Testis (tissue), 3 donors: ENCODE results near the gene WRNIP1. TPM values are rescaled to one million over a fixed set of nuclear protein-coding genes. Genes with fewer than 3 reads are reported as not detected.

Experiments used
- DNase-seq: peaks from one replicate; pipeline ENCODE4 v3.0.0-alpha.2; 2019
- H3K27ac ChIP-seq, 2 donors: fragments of 200-600 bp; sonication (generic); one replicate each; pipeline ENCODE4 v1.5.1; 2019
- H3K27me3 ChIP-seq: fragments of 200-600 bp; sonication (generic); one replicate; pipeline ENCODE4 v1.5.1; 2019
- H3K36me3 ChIP-seq: fragments of 200-600 bp; sonication (generic); one replicate; pipeline ENCODE4 v1.5.1; 2017; ENCODE audit warnings: low read depth; ENCODE audit errors: missing control alignments
- H3K4me1 ChIP-seq: fragments of 200-600 bp; sonication (generic); one replicate; pipeline ENCODE4 v1.5.1; 2019
- H3K4me3 ChIP-seq, 2 donors: fragments of 200-600 bp; sonication (generic); one replicate each; pipeline ENCODE4 v1.5.1; 2017 to 2019
- H3K9me3 ChIP-seq: fragments of 200-600 bp; sonication (generic); one replicate; pipeline ENCODE4 v1.5.1; 2017
- POLR2A ChIP-seq: fragments of 450-650 bp; IDR thresholded peaks from one replicate; pipeline ENCODE4 v1.6.1; 2017; ENCODE audit warnings: antibody characterized with exemption, mild to moderate bottlenecking, moderate library complexity
- WGBS, 2 donors: methylation state at CpG; one replicate each; pipeline ENCODE4 v1.1.5; 2018; 5-methylcytosine and 5-hydroxymethylcytosine counted together
- intact Hi-C: fragments of 100-400 bp; cut with DNase I; formaldehyde crosslinking; loops from one replicate; pipeline ENCODE4 v1.15.1; 2023; ENCODE audit warnings: low total_unique reads
- polyA plus RNA-seq: library from polyadenylated mRNA; stranded (reverse); fragments of 350-450 nt; fragmentation: Illumina TruSeq; extraction: RNeasy Lipid Tissue Mini Kit (QIAGEN cat#74804); gene quantifications from one replicate; pipeline ENCODE4 v1.2.3, GENCODE V29; 2014; ENCODE audit warnings: low read depth, low replicate concordance; ENCODE audit not compliant: insufficient read depth
- total RNA-seq, 2 donors: library from RNA; depleted of rRNA; stranded (reverse); fragments of >200 nt; gene quantifications; one replicate each; pipeline ENCODE4 v1.2.3, GENCODE V29; 2016
- TF ChIP-seq, protein P1 (sequence below), 3 experiments: fragments of 450-650 bp in 2 of 3; fragments of 200-600 bp in 1 of 3; sonication (generic) in 1 of 3; IDR thresholded peaks; one replicate each; pipeline ENCODE4 v1.5.1; 2016 to 2019; ENCODE audit warnings: antibody characterized with exemption in 3 of 3, mild to moderate bottlenecking in 2 of 3, moderate library complexity in 1 of 3

The WRNIP1 gene
- total and polyA plus RNA-seq, 3 donors from 2014 or later = 57.7 to 102 (median 95.8) TPM

DNA sequence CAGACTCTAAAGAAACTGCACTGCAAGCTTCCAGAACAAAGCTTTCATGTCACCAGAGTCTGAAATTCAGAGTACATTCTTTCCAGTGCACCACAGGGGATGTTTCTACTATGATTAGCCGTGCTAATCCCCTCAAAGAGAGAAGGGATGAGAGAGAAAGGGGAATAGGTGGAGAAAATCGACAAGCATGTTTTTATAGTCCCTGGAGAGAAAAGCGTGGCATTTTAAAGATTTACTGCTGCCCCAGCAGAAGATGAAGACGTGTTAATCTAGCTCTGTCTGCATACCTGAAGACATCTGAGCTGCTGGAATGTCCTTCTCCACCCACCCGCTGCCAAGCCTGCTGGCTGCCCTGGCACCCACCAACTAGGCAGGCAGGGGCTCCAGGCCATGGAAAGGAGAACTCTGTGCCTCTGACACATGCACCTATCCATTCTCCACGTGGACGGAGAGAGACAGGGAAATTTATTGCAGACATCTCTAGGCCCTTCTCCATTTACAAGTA lies 18.6 kb upstream of the WRNIP1 start:
- Histone ChIP-seq H3K27me3 (no peaks in the 10 kb centered on the region), H3K36me3 (no peaks in the 10 kb centered on the region), H3K9me3 (no peaks in the 10 kb centered on the region), H3K4me1 (peaks cover 12% of the 10 kb centered on the region), H3K27ac (no peak overlapping the region), H3K4me3 (no peak overlapping the region)
- no peak for DNase-seq
- intact Hi-C loops = no loop called here
- TF ChIP-seq POLR2A = no peak
- TF ChIP-seq, protein P1, sequence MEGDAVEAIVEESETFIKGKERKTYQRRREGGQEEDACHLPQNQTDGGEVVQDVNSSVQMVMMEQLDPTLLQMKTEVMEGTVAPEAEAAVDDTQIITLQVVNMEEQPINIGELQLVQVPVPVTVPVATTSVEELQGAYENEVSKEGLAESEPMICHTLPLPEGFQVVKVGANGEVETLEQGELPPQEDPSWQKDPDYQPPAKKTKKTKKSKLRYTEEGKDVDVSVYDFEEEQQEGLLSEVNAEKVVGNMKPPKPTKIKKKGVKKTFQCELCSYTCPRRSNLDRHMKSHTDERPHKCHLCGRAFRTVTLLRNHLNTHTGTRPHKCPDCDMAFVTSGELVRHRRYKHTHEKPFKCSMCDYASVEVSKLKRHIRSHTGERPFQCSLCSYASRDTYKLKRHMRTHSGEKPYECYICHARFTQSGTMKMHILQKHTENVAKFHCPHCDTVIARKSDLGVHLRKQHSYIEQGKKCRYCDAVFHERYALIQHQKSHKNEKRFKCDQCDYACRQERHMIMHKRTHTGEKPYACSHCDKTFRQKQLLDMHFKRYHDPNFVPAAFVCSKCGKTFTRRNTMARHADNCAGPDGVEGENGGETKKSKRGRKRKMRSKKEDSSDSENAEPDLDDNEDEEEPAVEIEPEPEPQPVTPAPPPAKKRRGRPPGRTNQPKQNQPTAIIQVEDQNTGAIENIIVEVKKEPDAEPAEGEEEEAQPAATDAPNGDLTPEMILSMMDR (IDR thresholded peaks at IDR 0.05) = no peak
- WGBS, 2 donors = 68 to 72% methylated on average over 7 of the region's 7 CpGs

DNA sequence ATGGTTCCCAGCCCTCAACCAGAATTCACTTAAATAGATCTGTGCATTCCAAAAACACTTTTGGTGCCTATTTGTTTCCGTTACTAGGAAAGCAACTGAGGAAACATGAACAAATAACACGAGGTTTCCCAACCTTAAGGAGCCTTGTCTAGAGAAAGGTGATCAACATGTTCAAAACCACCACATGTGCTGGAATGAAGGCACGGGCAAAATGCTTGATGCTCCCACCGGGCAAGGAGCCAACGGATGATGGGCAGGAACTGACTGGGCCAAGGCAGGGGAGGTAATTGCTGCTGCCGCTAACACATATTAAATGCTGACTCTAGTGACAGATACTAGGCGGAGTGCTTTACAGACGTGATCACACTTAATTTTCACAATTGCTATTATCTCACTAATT lies 17.0 kb upstream of the WRNIP1 start:
- TF ChIP-seq, protein P1 (IDR thresholded peaks at IDR 0.05) = no peak
- TF ChIP-seq POLR2A = no peak
- 81 to 84% methylated on average over 8 of the region's 8 CpGs for WGBS, 2 donors
- Histone ChIP-seq H3K27me3 (no peaks in the 10 kb centered on the region), H3K27ac (no peak overlapping the region), H3K36me3 (no peaks in the 10 kb centered on the region), H3K9me3 (no peaks in the 10 kb centered on the region), H3K4me3 (no peak overlapping the region), H3K4me1 (peaks cover 12% of the 10 kb centered on the region)
- intact Hi-C loops = no loop called here
- DNase-seq = no peak

DNA sequence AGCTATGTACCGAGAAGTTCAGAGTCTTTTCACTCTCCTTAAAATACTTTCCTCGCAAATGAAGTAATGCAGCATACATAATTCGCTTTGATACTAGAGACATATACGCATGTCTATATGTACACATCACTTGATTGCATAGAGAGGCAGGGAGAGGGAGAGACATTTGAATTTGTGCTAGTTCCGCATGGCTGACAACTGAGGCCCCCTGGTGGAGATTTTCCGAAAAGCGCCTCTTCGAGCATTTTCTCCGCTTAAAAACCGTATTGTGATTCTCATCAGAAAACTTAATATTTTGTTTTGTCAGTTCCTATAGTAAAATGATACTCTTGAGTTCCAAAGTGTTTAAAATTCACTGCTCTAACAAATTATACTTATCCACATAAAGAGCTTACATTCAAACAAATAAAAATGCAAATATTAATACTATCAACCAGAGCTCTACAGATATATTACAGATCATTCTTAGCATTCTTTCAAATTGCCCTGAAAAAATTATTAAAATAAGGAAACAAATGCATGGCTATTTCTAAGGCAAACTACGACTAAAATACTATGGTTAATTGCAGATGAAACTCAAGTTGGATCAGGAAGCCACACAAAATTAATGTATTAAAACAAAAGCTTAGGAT lies 15.1 kb upstream of the WRNIP1 start:
- Histone ChIP-seq H3K4me1 (no peaks in the 10 kb centered on the region), H3K27ac (no peak overlapping the region), H3K27me3 (no peaks in the 10 kb centered on the region), H3K9me3 (no peaks in the 10 kb centered on the region), H3K4me3 (no peak overlapping the region), H3K36me3 (no peaks in the 10 kb centered on the region)
- DNase-seq = peak; percentile 77
- intact Hi-C loops = no loop called here
- TF ChIP-seq POLR2A = no peak
- TF ChIP-seq, protein P1 (IDR thresholded peaks at IDR 0.05) = peak; percentile 64 to 92 (median 85)
- WGBS, 2 donors = 4 to 6% methylated on average over 11 of the region's 11 CpGs

DNA sequence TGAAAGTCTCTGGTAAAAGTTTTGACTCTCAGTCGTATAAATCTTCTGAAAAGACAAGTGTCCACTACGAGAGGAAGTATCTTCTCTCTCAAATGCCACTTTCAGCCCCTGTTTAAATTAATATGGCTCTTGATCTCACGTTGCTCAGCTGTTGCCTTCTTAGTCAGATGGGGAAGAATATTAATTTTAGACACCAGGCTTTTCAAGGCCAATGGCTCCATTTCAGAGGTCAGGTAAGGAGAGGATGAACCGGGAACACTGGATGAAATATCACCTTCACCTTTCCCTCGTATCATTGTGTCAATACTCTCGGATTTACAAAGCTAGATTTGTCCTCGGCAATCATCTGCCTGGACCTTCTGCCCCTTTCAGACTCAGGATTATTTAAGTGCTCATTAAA lies 14.4 kb upstream of the WRNIP1 start, which contains the start of gene MYLK4:
Gene MYLK4 (minus strand): TSS at position 91 of the 400 bp plus-strand sequence. CDS start 1,628 bp downstream, outside the sequence.
- peaks cover 3% of the 10 kb centered on the region for H3K4me1 ChIP-seq
- 79 to 83% methylated on average over 7 of the region's 7 CpGs for WGBS, 2 donors
- no peak within 1 kb of the TSS for H3K4me3 ChIP-seq
- H3K27me3 ChIP-seq = no peaks in the 10 kb centered on the region
- no peak for TF ChIP-seq POLR2A
- TF ChIP-seq, protein P1 (IDR thresholded peaks at IDR 0.05) = no peak
- no peak for DNase-seq
- H3K27ac ChIP-seq = no peak within 1 kb of the TSS
- no peaks in the 10 kb centered on the region for H3K9me3 ChIP-seq
- intact Hi-C loops = no loop called here
- no peaks in the 10 kb centered on the region for H3K36me3 ChIP-seq

DNA sequence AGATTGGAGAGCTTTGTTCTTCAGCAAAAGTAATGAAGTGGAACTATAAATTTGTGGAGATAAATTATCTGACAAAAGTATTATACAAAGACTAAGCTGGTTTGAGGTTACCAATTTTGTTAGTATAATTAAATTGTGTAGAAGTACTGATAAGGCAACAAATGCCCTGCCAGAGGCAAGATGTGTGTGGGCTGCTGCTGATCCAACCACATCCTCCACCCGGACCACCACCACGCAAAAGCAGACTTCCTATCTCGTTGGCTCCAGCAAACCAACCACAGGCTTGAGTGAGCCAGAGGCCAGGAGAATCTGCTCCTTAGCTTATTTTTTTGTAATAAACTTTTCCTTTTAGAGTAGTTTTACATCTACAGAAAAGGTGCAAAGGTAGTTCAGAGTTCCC lies 13.3 kb upstream of the WRNIP1 start:
- H3K4me1 ChIP-seq = peaks cover 5% of the 10 kb centered on the region
- no peaks in the 10 kb centered on the region for H3K9me3 ChIP-seq
- no peak overlapping the region for H3K4me3 ChIP-seq
- intact Hi-C loops = no loop called here
- TF ChIP-seq POLR2A = no peak
- TF ChIP-seq, protein P1 (IDR thresholded peaks at IDR 0.05) = no peak
- no peaks in the 10 kb centered on the region for H3K27me3 ChIP-seq
- H3K36me3 ChIP-seq = no peaks in the 10 kb centered on the region
- 77 to 87% methylated on average over 3 of the region's 3 CpGs for WGBS, 2 donors
- H3K27ac ChIP-seq = no peak overlapping the region
- no peak for DNase-seq
